C4-2B (cell line): ENCODE data around the gene SPATA31D3.

Experiments used
- ZFX ChIP-seq: fragments of 450-650 bp; IDR thresholded peaks from 2 replicates; pipeline ENCODE4 v1.6.1; 2017
- TF ChIP-seq, protein P1 (sequence below): fragments of 450-650 bp; conservative IDR thresholded peaks from 2 replicates; pipeline ENCODE4 v1.5.1; 2017; ENCODE audit warnings: mild to moderate bottlenecking

DNA sequence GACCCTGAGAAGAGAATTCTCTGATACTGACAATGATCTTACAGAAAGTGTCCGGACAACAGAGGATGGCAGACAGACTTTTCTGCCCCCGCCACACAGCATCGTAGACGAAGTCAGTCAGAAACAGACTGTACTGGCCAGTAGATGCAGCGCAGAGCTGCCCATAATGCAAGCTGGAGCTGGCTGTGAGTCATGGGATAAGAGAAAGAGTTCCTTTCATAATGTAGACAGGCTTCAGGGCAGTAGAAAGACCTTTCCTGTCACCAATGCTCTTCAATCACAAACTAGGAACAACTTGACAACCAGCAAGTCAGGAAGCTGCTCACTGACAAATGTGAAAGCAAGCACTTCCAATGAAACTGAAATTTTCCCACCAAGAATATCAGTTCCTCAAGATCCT, 50.4 kb downstream of the SPATA31D3 start:
- TF ChIP-seq, protein P1, sequence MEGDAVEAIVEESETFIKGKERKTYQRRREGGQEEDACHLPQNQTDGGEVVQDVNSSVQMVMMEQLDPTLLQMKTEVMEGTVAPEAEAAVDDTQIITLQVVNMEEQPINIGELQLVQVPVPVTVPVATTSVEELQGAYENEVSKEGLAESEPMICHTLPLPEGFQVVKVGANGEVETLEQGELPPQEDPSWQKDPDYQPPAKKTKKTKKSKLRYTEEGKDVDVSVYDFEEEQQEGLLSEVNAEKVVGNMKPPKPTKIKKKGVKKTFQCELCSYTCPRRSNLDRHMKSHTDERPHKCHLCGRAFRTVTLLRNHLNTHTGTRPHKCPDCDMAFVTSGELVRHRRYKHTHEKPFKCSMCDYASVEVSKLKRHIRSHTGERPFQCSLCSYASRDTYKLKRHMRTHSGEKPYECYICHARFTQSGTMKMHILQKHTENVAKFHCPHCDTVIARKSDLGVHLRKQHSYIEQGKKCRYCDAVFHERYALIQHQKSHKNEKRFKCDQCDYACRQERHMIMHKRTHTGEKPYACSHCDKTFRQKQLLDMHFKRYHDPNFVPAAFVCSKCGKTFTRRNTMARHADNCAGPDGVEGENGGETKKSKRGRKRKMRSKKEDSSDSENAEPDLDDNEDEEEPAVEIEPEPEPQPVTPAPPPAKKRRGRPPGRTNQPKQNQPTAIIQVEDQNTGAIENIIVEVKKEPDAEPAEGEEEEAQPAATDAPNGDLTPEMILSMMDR: no peak
- TF ChIP-seq ZFX: no peak
